HL-60/S4 treated with retinoic acid at 250 ng/mL for 4 days and 3 days (cell line): ENCODE measurements around the gene UAP1.

Experiments used
- in situ Hi-C: fragments of 300-500 bp; cut with MboI; formaldehyde crosslinking; loops from 2 replicates; pipeline ENCODE4 v1.7.0; 2022; ENCODE audit warnings: low sequenced_read_pairs

UAP1 gene

DNA sequence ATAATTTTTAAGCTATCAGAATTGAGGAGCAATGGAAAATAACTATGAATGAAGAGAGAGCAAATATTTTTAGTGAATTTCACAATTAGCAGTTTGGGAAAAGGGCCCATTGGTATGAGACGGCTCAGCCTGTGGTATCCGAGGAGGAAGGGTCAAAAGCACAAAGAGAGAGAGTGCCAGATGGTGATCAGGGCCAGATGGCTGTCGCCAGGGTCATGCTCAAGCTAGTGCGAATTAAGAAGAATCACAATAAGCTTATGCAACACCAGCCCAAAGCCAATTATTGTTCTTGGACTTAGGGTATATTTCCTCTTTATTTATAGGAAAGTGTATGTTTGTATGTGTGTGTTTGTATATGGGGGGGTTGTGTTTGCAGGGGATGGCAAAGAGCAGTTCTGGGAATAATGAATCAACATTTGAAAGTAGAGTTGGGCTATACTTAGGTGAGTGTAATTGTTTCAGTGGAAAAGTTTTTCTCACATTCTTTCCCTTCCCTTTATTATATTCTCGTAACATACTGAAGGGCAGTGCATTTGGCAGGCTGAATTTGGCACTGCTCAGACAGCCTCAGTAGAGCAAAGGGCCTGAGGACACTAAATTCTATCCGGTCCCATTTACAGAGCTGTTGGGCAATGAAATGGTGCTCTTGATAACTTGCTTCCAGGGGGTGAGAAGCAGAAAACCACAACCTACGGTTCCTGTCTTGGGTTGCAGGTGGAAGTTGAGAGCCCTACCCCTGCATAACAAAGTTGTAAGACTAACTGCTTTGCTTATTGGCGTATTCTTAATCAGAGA is 51.3 kb downstream of the UAP1 start:
- in situ Hi-C loops: no loop called here

DNA sequence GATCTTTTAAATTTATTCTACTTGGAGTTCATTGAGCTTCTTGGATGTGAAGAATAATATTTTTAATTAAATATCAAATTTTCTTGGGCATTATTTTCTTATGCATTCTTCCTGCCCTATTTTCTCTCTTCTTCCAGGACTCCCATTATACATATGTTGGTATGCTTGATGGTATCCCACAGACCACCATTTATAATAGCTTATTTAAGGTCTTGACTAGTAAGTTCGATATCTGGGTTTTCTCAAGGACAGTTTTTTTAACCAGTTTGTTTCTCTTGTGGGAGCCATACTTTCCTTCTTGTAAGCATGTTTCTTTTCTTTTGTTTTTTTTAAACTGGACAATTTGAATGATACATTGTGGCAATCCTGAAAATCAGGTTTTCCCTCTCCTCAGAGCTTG is 55.3 kb downstream of the UAP1 start:
- in situ Hi-C loops: no loop called here

DNA sequence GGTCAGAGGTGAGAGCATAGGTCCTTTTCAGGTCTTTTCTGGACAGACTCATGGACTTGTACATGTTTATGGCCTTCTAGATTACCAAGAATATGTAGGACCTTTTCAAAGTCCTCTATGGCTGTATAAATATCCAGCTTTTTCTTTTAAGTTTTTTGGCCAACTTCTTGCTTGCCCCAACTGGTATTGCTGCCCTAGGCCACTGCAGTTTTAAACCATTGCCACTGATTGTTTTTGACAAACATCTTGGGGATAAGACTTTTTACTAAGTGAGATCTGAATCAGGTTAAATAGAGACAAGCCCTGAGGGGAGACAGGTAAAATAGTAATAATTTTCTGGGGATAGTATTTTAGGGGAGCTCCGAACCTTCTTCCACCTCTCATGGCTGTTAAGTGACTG is 56.0 kb downstream of the UAP1 start:
- in situ Hi-C loops: no loop called here

DNA sequence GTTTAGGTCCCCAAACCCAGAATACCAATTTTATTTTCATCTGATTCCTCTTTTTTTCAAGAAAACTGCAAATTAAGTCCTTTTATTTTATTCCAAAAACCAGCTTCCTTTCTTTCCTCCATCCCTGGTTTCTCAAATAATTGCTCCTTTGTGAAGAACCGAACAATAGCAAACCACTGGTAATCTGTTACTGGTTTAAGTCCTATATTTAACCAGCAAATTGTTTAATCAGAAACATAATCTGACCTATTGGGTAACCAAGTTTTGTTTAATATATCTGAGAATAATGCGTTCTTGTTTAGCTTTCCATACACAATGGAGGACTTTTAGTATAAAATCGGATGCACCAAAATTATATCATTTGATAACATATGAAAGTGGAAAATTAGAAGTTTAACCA is 57.6 kb downstream of the UAP1 start:
- in situ Hi-C loops: no loop called here

DNA sequence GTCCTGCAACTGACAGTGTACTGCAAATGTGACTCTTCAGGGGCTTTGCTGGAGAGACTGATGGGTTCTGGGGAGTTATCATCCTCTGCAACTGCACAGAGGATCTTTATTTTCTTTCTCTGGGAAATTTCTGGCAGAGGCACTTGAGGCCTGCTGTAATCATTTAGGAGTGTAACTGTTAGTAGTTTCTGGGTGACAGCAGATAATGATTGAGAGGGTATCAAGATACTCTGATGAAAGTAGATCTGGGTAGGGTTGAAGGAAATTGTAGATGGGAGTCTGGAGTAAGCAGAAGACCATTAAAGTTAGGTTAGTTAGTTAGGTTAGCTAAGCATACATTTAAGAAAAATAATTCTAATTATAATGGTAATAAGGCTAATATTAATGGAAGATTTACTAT is 59.7 kb downstream of the UAP1 start:
- in situ Hi-C loops: no loop called here

DNA sequence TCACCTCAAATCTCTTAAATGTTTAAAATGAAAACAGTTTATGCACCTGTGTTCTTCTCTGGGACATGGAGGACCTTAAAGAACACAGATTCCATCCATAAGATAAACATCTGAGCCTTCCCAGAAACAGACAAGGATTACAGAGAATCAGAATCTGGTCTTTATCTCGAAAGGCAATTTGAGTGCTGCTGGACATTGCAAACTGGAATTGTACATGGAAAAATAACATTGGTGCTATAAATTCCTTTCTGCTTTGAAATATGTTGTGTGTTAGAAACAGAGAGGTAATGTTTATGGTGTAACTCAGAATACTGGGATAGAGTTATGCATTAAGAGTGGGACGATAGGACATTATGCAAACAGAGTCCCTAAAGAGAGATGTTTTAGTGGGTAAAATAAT is 64.2 kb downstream of the UAP1 start:
- in situ Hi-C loops: no loop called here

DNA sequence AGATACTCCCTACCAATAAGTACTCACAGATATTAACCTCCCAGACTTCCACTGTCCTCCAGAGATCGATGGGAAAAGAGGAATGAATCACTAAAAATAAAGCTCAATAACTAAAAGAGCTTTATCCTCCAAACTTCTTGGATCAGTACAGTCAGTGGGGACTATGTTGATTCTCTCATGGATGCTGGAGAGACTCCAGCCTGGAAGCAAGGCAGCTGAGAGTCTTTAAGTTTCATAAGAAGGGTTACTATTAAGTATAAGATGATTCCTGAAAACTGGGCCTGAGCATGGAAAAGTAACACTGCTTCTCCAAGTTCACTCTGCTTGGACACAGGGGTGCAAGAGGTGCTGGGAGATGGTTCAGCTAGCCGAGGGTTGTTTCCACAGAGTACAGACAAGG is 64.6 kb downstream of the UAP1 start:
- in situ Hi-C loops: no loop called here

DNA sequence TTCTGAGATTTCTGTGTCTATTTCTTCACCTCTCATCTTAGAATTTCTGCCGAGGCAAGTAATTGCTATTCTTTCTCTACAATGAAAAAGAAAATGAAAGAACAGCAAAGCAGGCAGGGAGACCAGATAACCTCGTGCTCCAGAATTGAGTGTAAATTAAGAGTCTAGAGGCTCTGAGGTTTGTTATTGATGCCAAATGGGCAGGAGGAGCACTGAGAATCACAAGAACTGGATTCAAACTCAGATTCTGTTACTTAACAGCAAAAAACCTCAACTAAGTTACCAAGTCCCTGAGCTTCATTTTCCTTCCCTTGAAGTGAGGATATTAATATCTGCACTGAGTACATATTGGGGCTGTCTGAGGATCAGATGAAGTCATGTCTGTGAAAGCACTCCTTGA is 65.2 kb downstream of the UAP1 start:
- in situ Hi-C loops: no loop called here

DNA sequence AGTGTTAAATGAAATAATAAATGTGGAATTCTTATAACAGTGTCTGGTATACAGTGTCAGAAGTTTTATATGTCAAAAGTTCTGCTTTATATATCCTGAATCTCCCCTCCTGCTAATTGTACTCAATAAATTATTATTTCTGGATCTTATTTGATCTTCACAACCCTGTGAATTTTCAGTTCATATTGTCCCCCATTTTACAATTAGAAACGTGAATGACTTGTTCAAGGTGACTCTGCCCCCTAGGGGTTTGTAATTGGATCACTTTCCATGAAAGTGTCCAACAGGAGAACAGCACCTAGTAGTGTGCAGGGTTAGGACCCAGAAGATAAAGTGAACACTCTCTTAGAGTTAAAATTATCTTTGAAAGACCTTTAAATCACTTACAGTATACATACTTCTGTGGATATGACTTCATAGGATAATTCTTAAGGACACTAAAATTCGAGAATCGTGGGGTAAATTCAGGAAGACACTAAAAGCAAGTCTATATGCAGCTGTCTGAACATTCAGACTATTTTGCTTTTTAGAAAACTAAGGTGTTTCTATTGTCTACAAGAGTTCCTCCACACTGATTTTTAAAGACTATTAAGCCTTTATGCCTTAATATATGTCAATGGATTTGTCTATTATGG is 66.3 kb downstream of the UAP1 start:
- in situ Hi-C loops: no loop called here

DNA sequence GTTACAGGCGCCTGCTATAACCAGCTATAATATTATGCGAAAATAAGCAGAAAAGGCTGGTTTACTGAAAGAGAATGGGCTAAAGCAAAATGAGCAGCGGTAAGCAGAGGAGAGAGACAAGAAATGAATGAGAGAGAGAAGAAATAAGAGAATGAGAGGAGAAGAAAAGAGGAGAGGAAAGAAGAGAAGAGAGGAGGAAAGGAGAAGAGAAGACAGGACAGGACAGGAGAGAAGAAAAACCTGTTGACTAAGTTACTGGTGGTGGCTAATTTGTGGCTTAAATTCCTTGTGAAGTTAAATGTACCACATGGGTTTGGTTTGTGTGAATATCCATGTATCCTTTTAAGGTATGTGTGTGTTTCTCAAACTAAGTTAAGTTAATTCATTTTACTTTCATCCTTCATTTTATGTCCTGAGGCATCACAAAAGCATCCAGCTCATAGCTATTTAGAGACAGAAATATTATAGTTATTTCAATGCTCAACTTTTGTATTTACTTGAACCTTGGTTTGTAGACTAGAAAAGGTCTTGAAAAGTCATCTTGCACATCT is 67.6 kb downstream of the UAP1 start:
- in situ Hi-C loops: no loop called here

DNA sequence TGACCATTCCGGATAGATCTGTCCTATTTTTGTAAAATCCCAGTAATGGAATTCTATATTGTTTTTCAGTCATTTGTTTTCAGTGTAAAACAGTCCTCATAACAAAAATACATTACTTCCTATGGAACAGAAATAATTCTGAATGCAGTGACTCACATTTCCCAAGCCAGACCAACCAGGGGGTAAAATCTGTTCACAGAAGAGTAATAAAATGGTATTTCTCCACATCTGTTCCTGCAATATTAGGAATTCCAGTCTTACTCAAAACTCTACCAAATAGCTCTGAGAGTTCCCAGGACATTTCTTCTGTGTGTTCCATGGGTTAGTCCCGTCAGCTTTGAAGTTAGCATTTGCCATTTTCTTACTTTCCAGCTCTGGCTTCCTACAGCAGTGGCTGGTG is 68.1 kb downstream of the UAP1 start:
- in situ Hi-C loops: no loop called here

DNA sequence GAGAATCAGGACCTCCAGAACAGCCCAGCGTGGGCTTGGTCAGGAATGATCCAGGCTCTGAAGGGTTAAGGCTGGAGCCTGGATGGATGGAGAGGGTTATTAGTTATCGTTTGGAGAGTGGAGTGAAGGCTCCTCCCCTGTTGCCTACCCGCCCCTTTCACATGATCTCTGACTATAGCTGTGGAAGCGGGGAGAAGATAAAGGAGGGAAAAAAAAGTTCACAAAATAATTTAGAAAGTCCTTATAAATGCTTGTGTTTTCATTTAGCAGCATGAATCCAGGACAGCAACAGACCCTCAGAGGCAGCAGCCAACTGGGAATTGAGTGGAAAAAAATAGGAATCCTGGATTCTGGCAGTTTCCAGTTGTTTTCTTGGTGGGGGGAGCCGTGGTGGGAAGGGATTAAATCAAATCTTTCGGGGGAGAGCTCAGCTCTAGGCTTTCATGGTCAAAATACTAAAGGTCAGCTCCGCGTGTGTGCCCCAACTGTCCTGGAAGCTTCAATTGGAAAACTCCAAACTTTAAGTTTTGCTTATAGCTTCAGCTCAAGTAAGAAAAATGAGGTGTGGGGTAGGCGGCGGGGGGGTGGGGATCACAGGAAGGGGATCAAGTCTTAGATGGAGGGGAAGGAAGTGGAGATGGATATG is 70.1 kb downstream of the UAP1 start:
- in situ Hi-C loops: no loop called here

DNA sequence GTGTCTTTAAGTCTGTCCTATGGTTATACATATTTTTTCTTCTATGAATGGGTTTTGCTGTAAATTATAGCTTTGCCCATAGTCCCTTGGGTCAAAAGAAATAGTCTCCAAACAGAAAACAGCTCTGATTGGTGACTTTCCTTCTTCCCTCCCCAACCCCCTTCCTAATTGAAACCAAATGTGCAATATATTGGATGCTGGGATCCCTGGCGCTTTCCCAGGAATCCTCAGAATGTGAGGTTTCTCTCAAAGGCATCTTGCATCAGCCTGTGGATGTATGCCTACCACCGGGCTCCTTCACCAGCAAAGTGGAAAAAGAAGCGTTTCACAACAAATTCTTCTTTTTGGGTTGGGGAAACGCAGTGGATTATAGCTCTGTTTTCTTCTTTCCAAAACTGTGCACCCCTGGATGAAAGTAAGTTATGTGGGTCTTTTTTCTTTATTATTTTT is 70.7 kb downstream of the UAP1 start, which contains the start of gene DDR2:
Gene DDR2, plus strand, starts transcription at position 248 of the 450 bp plus-strand sequence. CDS start 86,600 bp downstream, outside the sequence.
- in situ Hi-C loops: no loop called here

DNA sequence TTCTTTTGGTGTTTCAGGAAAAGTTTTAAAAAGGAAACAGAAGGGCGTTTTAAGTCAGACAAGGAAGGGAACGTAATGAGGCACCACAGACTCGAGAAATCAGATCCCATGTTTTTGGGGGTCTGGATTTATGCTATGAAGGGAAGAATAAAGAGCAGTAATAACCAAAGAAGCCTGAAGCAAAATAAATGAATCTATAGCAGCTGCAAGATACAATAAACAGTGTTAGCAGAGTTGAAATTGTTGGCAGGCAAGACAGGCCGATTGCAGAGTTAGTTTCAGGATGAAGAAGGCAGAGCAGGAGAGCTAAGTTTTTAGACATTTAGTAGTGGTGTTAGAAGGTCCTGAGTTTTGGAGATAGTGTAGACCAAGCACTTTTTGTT is 71.2 kb downstream of the UAP1 start:
- in situ Hi-C loops: no loop called here

DNA sequence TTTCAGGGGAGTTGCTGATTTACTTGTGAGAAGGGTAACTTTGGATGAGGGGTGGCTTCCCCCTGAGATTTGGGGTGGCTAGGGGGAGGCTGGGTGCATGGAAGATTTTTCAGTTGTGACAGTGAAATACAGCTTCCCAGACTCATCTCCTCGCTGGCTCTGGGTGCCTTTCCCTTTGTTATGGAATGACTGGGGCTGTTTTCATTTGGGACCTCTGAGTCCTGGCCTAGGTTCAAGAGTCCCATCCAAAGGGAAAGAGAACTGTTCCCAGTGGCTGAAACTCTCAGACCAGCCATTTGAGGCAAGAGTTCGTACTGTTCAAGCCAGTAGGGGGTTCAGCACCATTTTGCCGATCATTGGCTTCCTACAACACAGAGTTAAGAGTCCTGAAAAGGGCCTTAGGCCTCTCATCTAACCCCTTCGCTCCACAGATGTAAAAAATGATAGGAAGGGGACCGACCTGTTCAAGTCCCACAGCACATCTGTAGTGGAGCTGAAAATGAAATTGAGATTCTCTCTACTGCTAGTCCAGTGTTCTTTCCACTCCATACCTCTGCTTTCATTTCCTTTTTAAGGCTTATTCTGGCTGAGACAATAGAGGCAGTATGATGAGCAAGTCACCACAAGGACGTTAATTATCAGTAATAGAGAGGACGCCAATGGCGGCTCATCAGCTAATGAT is 71.7 kb downstream of the UAP1 start:
- in situ Hi-C loops: no loop called here

DNA sequence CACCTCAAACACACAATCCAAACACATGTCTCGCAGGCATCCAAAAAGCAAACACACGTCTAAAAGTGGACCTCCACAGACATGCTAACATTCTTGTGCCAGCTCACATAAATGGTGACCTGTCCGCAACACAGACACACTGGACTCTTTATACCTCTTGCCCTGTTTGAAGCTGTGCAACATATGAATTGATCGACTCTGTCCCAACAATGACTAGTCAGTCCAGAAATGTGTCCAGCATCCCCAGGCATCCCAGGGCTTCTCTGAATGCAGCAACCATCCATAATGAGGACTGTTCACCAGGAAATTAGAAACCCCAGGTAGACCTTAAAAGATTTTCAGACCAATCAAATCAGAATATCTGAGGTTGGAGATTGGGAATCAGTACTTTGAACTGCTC is 73.9 kb downstream of the UAP1 start:
- in situ Hi-C loops: no loop called here

DNA sequence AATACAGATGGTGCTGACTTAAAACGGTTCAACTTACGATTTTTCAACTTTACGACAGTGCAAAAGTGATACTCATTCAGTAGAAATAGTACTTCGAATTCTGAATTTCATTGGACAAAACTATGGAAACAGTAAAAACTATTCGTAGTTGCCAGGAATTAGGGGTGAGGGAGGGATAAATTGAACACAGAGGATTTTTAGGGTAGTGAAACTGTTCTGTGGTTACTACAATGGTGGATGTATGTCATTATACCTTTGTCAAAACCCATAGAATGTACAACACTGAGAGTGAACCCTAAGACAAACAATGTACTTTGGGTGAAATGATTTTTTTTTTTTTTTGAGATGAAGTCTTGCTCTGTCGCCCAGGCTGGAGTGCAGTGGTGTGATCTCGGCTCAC is 78.2 kb downstream of the UAP1 start:
- in situ Hi-C loops: no loop called here

DNA sequence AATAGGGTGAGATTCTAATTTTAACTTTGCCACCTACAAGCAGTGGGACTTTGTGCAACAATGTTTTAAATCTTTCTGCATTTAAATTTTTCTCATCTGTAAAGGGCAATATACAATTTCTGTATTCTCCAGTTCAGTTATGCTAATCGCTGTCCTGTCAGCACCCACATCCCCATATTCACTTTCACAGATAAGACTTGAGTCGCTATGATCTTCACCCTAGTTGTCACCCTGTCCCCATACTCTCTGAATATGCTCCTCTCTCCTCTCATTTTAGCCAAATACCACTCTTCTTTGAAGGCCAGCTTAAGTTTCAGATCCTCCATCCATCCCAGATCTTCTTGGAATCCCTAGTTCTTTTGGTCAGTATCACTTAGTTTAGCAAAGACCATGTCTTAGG is 79.6 kb downstream of the UAP1 start:
- in situ Hi-C loops: no loop called here

DNA sequence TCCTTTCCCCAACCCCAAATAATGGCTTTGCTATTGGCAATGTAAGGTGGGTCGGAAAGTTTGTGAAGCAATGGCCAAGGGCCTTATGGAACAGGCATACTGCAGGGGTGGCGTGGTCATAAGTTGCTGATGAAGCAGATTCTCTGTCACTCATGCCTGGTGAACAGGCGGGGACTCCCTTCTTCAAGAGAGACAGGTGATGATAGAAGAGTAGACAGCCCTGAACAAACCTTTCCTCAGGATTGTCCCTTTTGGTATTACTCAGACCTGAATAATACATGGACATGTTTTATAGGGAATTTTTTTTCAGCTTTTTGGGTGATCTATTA is 83.4 kb downstream of the UAP1 start:
- in situ Hi-C loops: no loop called here

DNA sequence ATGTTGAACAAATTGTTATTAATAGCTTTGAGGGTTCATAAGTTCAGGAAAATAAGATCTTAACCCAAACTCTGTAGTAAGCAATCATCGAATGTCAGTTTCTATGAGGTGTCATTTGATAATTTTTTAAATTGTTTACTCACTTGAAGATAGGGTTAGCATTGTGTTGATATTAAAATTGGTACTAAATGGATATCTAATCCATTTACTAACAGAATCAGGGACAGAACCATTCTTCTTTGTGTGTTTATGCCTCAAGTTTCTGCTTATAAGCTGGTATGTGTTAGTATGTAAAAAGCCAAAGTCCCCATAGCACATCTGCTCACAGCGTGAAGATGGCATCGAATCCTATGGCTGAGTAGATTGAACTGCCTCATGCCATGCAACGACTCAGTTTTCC is 84.1 kb downstream of the UAP1 start:
- in situ Hi-C loops: no loop called here

DNA sequence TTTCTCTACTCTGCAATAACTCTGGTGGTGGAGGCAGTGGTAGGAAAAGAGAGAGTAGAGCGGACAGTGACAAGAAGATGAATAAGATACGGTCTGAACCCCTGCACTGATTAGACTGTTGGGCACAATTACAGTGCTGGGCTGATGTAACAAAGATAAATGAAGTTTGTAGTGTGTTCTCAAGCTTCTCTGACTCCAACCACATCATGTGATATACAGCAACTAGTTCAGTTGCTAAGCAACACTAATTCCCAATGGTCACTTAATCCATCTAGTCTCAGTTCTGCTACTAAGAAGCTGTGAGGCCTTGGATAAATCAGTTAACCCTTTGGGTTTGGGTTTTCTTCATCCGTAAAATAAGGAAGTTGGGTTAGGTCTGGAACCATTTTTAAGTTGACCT is 88.1 kb downstream of the UAP1 start:
- in situ Hi-C loops: no loop called here
